ENCODE data around the gene CSMD2. TPM values are rescaled to one million over a fixed set of nuclear protein-coding genes. Genes with fewer than 3 reads are reported as not detected.

The CSMD2 gene
- total and polyA plus RNA-seq, 2 of the 8 experiments (the other 6 are each of a cell fraction or from before 2014, with no cell fraction given): 7.0 to 14.7 TPM

GRCh38 chr1:33973799-33974545 is 191.1 kb downstream of the CSMD2 start:
- POLR2A ChIA-PET (ENCODE audit: partially characterized antibody): interaction anchor here (1.5 kb wide), 1 partner anchor 12 kb away, joined by 3 read pairs; no protein-coding TSS in a partner anchor
- no peak overlapping the region for H3K9ac ChIP-seq (replicated peaks in 1 of 4; ENCODE audit: extremely low read depth in 1 of 4, low read depth in 3 of 4, low read length in 3 of 4)
- CTCF ChIA-PET (ENCODE audit: partially characterized antibody): interaction anchor here (0.6 to 1.2 kb wide), 5 partner anchors 11 to 425 kb away, joined by 3 to 5 read pairs (median 3); no protein-coding TSS in a partner anchor

More at GRCh38 chr1:33973799-33974545, 191.1 kb downstream of the CSMD2 start:
- no peak overlapping the region for H2BK120ac ChIP-seq (replicated peaks; ENCODE audit: low read depth, low read length)
- H3K23ac ChIP-seq (ENCODE audit: insufficient read length): no peak overlapping the region
- FAIRE-seq (no peak), DNase-seq (ENCODE audit: low read depth in 1 of 2, low spot score in 2 of 2) (no peak)
- H3K4me1 ChIP-seq (replicated peaks in 1 of 4; ENCODE audit: control insufficient read depth in 3 of 4, insufficient read depth in 4 of 4, low read length in 3 of 4): peaks cover 0 to 11% (median 5%) of the 10 kb centered on the region in 4 experiments; a peak in 4 of 7 replicates
- H4K91ac ChIP-seq (replicated peaks; ENCODE audit: insufficient read length, low read length): no peak overlapping the region
- no peaks in the 10 kb centered on the region for H3K36me3 ChIP-seq (ENCODE audit: control insufficient read depth in 2 of 4, insufficient read depth in 4 of 4, low read length in 3 of 4)
- no peak overlapping the region for H2BK20ac ChIP-seq (ENCODE audit: low read length)
- 0 out of 4 replicates have a peak, but pooled peaks cover 0 to 3% of the 10 kb centered on the region in 2 experiments for H3K79me2 ChIP-seq (ENCODE audit: control insufficient read depth in 1 of 2, insufficient read depth in 2 of 2, low read length in 2 of 2)
- no peak overlapping the region; a peak in 1 of 4 replicates for H3K4me2 ChIP-seq (ENCODE audit: insufficient read depth in 1 of 2, low read depth in 2 of 2, low read length in 2 of 2)
- H3K14ac ChIP-seq (ENCODE audit: insufficient read length): no peak overlapping the region
- no peak overlapping the region for H3K27ac ChIP-seq (ENCODE audit: low read depth, low read length)
- no peak overlapping the region for H3K56ac ChIP-seq (replicated peaks; ENCODE audit: insufficient read length, low read depth, low read length)
- H2BK15ac ChIP-seq (ENCODE audit: low read length): no peak overlapping the region
- no peak overlapping the region for H4K8ac ChIP-seq (ENCODE audit: extremely low read depth, insufficient read depth, low read length)
- H2AK5ac ChIP-seq (ENCODE audit: low read depth, low read length): no peak overlapping the region
- H3K4me3 ChIP-seq (ENCODE audit: extremely low read depth in 1 of 4, insufficient read depth in 2 of 4, low read depth in 3 of 4, low read length in 4 of 4): no peak overlapping the region
- no peak overlapping the region for H3K4ac ChIP-seq (replicated peaks; ENCODE audit: insufficient read length, low read depth, low read length)
- 86% methylated on average over 8 of the region's 8 CpGs; no CpG with 5 or more reads in 1 of the 2 experiments for WGBS, 2 experiments (ENCODE audit: extremely low coverage in 1 of 2, insufficient coverage in 1 of 2, insufficient read length in 1 of 2, insufficient replicate concordance in 2 of 2, low coverage in 1 of 2, low lambda C conversion rate in 2 of 2, missing lambda C conversion rate in 1 of 2)
- no peaks in the 10 kb centered on the region for H3K27me3 ChIP-seq (replicated peaks in 1 of 4; ENCODE audit: control insufficient read depth in 3 of 4, extremely low read depth in 1 of 4, insufficient read depth in 3 of 4, low read length in 3 of 4)
- no peak overlapping the region for H2AFZ ChIP-seq (ENCODE audit: low read length)
- no peak overlapping the region for H2BK12ac ChIP-seq (ENCODE audit: low read depth, low read length)
- no peak overlapping the region for H2BK5ac ChIP-seq (ENCODE audit: low read depth, low read length)
- no peaks in the 10 kb centered on the region; the same call in 1 of the 2 replicates for H3K23me2 ChIP-seq (ENCODE audit: low read depth, low read length)
- H4K20me1 ChIP-seq (replicated peaks in 1 of 2; ENCODE audit: control insufficient read depth in 1 of 2, insufficient read depth in 2 of 2, low read length in 2 of 2): peaks cover 5 to 9% of the 10 kb centered on the region in 2 experiments
- no peak overlapping the region for H3K18ac ChIP-seq (ENCODE audit: extremely low read depth, low read length)
- no peak for TF ChIP-seq FOSL1 (IDR thresholded peaks at IDR 0.05; ENCODE audit: insufficient read depth, low read depth, low read length)
- TF ChIP-seq MAFK (IDR thresholded peaks at IDR 0.05; ENCODE audit: low read depth, low read length): no peak
- no peak for TF ChIP-seq ATF3 (IDR thresholded peaks at IDR 0.05; ENCODE audit: insufficient read depth, low read depth, low read length)
- TF ChIP-seq POU5F1 (IDR thresholded peaks at IDR 0.05; ENCODE audit: low read depth, low read length): no peak
- no peak for TF ChIP-seq CTCF (IDR thresholded peaks at IDR 0.05; ENCODE audit: control extremely low read depth in 1 of 3, insufficient read depth in 1 of 3, low read depth in 1 of 3, low read length in 3 of 3)
- no peak for TF ChIP-seq PHF8 (conservative IDR thresholded peaks at IDR 0.05; ENCODE audit: low read depth, low read length)
- H3K79me1 ChIP-seq (ENCODE audit: low read depth, low read length): peaks cover 2% of the 10 kb centered on the region; the same call in 1 of the 2 replicates
- H3K9me3 ChIP-seq (ENCODE audit: insufficient read depth in 2 of 2, low read depth in 1 of 2, low read length in 1 of 2): no peaks in the 10 kb centered on the region
- H4K5ac ChIP-seq (ENCODE audit: insufficient read length, low read depth, low read length): no peak overlapping the region
